Astrocyte (in vitro differentiated cells and primary cell): Measurements from ENCODE around the gene DTWD2.

Source experiments
- CTCF ChIP-seq: IDR thresholded peaks from 2 replicates; pipeline ENCODE4 v1.5.1; 2011; ENCODE audit warnings: low read depth, mild to moderate bottlenecking, inconsistent platforms, low read length, moderate library complexity; ENCODE audit not compliant: insufficient read depth
- EZH2 ChIP-seq: IDR thresholded peaks from 2 replicates; pipeline ENCODE4 v1.6.1; 2012; ENCODE audit warnings: mild to moderate bottlenecking, low read length, inconsistent platforms; ENCODE audit not compliant: insufficient read depth

GRCh38 chr5:118875131-118875530 is 113.2 kb downstream of the DTWD2 start:
- TF ChIP-seq CTCF, result no peak
- TF ChIP-seq EZH2, result no peak
